NOMO-1 treated with DMSO at 0.1 percent for 48 hours (cell line): Measurements from ENCODE around the gene ARHGEF12.

Experiments
- DNase-seq: peaks from one replicate; lab custom pipeline; 2025; ENCODE audit not compliant: unreplicated experiment; lab: John Stamatoyannopoulos, UW

Gene ARHGEF12

GRCh38 chr11:120529911-120530310 lies 193.7 kb downstream of the ARHGEF12 start:
- no peak for DNase-seq

- no peak for DNase-seq
These were observed 196.0 kb downstream of the ARHGEF12 start for GRCh38 chr11:120532082-120532831.

- DNase-seq = no peak
These were observed 196.6 kb downstream of the ARHGEF12 start for GRCh38 chr11:120532832-120533196.

- no peak for DNase-seq
These were observed 200.0 kb downstream of the ARHGEF12 start for GRCh38 chr11:120536091-120536796.

DNA sequence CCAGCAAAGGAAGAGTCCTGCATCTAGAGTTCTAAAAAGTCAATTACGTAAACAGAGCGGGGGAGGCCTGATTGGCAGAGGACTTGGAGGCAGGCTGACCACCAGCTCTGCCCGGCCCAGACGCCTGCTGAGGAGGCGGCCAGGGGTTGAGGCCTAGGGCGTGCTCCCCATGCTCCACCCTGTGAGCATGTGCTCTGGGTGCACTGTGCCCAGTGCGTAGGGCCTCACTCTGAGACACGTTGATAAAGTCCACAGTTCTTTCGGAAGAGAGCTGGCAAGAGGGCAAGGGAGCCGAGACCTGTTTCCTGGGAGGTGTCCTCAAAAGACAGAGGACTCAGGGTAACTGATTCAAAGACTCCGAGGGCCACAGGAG lies 200.6 kb downstream of the ARHGEF12 start:
- no peak for DNase-seq

DNA sequence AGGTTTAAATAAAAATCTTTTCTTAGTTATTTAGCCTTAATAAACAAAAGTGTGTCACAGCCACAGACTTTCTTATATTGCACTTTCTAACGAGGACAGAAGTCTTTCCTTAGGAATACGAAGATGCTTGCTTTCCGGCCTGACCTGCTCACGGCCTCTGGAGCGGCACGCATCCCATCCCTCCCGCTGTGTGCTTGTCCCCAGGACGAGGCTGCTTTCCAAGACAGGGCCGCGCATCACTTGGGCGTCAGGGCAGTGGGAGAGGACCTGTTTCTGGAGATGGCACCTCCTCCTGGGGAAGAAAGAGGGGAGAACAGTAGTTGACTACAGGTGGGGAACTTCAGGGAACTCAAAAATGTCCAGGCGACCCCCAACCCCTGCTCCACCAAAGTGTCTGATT lies 201.8 kb downstream of the ARHGEF12 start:
- no peak for DNase-seq

DNA sequence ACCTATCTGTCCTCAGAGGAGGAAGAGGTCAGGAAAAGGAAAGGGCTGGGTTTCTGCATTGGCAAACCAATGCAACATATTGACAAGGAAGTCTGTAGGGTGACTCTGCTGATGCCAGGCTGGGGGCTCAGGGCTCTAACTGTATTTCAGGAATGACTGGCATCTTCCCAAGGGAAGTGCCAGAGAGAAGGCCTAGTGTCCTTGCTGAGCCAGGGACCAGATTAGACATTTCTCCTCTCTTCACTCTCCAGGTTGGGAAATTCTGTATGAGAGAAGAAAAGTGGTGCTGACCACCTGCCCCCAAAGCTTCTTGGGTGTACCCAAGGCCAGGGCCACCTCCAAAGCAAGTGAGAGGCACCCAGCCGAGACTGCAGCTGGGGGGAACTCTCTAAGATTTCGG lies 202.5 kb downstream of the ARHGEF12 start:
- DNase-seq = no peak
